Stomach (tissue), 4 donors: Measurements from ENCODE around the gene S100A2.

ENCODE experiments used
- CTCF ChIP-seq, 7 experiments: fragments of 450-650 bp in 4 of 7; fragments of 200-600 bp in 3 of 7; sonication (generic) in 3 of 7; IDR thresholded peaks; one replicate each; pipeline ENCODE4 v1.5.1; 2016 to 2019; ENCODE audit warnings: antibody characterized with exemption in 7 of 7, control low read depth in 2 of 7, mild to moderate bottlenecking in 1 of 7
- POLR2A ChIP-seq, 4 donors: fragments of 450-650 bp; IDR thresholded peaks; one replicate each; pipeline ENCODE4 v1.6.1; 2016; ENCODE audit warnings: antibody characterized with exemption in 4 of 4, control low read depth in 2 of 4, mild to moderate bottlenecking in 1 of 4, moderate library complexity in 1 of 4
- POLR2AphosphoS5 ChIP-seq, 3 donors: sonication (generic); formaldehyde crosslinking; IDR thresholded peaks; one replicate each; pipeline ENCODE4 v1.6.1; 2016; ENCODE audit warnings: antibody characterized with exemption in 3 of 3

- TF ChIP-seq CTCF (IDR thresholded peaks at IDR 0.05), result no peak
- TF ChIP-seq POLR2A (IDR thresholded peaks at IDR 0.05), result no peak
- peak in 1 of 3 donors; percentile 2 for TF ChIP-seq POLR2AphosphoS5 (IDR thresholded peaks at IDR 0.05)
Measured at GRCh38 chr1:153534925-153535241, 30.8 kb downstream of the S100A2 start.
